Activated CD8-positive, alpha-beta memory T cell treated with anti-CD3 and anti-CD28 coated beads, Interleukin-2, amount 10 ng/mL, durations not matched to agents 7 days and 5 days (primary cell): Measurements from ENCODE around the gene DSC1. TPM values are rescaled to one million over a fixed set of nuclear protein-coding genes. Genes with fewer than 3 reads are reported as not detected.

Experiments
- ATAC-seq: fragments of 150-1000 bp; cut with Tn5 transposase; one replicate; pipeline ENCODE4 v1.10.0; 2021; ENCODE audit warnings: moderate library complexity
- CTCF ChIA-PET: fragments of 350-600 bp; sonication (Branson Sonifier 250); formaldehyde crosslinking; loops from one replicate; lab custom pipeline; 2021; ENCODE audit warnings: antibody characterized with exemption; lab: Charles Lee
- DNase-seq: peaks from one replicate; pipeline ENCODE4 v3.0.0-alpha.2; 2020
- H3K27ac Mint-ChIP-seq: one replicate; pipeline ENCODE4 v1.8.0; 2021; ENCODE audit warnings: mild to moderate bottlenecking, mixed read lengths
- H3K27me3 Mint-ChIP-seq: one replicate; pipeline ENCODE4 v1.8.0; 2021; ENCODE audit warnings: mixed read lengths
- H3K36me3 Mint-ChIP-seq: one replicate; pipeline ENCODE4 v1.8.0; 2021; ENCODE audit warnings: mild to moderate bottlenecking, mixed read lengths
- H3K4me1 Mint-ChIP-seq: one replicate; pipeline ENCODE4 v1.8.0; 2021; ENCODE audit warnings: mixed read lengths
- H3K4me3 Mint-ChIP-seq: one replicate; pipeline ENCODE4 v1.8.0; 2021; ENCODE audit warnings: mild to moderate bottlenecking, moderate library complexity, mixed read lengths
- H3K9me3 Mint-ChIP-seq: one replicate; pipeline ENCODE4 v1.8.0; 2022; ENCODE audit warnings: low read depth, mixed read lengths
- total RNA-seq, 2 experiments: library from RNA; stranded (reverse); gene quantifications; one replicate each; pipeline ENCODE4 v1.2.3, GENCODE V29; 2021

Gene DSC1
- total RNA-seq: not detected

DNA sequence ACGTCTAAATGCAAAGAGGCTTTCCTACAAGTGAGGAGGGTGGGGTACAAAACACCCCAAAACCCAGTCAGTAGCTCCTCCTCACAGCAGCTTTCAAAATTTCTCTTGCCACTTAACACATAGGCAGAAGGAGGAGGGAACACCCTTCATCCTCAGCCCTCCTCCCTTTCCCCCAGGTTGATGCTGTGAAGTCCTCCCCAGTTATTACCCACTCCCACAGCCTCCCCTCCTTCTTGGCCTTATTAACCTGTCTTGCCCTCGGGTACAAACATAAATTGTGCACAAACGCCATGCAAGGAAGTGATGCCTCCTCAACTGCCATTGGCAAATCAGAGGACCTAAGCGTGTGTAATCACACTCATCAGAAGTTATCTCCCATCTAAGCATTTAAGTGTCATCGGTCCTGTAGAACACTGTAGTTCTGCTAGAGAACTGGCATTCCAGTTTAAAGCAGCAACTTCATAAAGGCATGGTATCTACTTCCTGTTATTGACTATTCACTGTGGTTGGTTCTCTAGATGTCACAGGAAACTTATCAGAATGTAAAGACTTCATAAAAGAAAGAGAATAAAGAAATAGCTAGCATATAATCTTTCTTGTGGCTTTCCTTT, at the start of gene DSC1:
Gene DSC1 (minus strand): TSS at position 32 of the 611 bp plus-strand sequence. CDS start 262 bp downstream, outside the sequence.
- CTCF ChIA-PET: no interaction called here
- DNase-seq: no peak
- no peak within 1 kb of the TSS for H3K27ac Mint-ChIP-seq

GRCh38 chr18:31211047-31211446, 48.4 kb upstream of the DSC1 start:
- H3K9me3 Mint-ChIP-seq: peaks cover 5% of the 10 kb centered on the region
- no peak overlapping the region for H3K27ac Mint-ChIP-seq
- CTCF ChIA-PET: no interaction called here
- H3K36me3 Mint-ChIP-seq: no peaks in the 10 kb centered on the region
- no peak for ATAC-seq
- no peak overlapping the region for H3K4me3 Mint-ChIP-seq
- no peak for DNase-seq
- no peaks in the 10 kb centered on the region for H3K4me1 Mint-ChIP-seq
- no peaks in the 10 kb centered on the region for H3K27me3 Mint-ChIP-seq

More for the DNA sequence above, at the start of gene DSC1:
- Mint-ChIP-seq H3K27me3 (no peaks in the 10 kb centered on the region), H3K36me3 (no peaks in the 10 kb centered on the region), H3K9me3 (no peaks in the 10 kb centered on the region), H3K4me3 (no peak within 1 kb of the TSS), H3K4me1 (no peaks in the 10 kb centered on the region)
- ATAC-seq: no peak

GRCh38 chr18:31209041-31209440, 46.4 kb upstream of the DSC1 start:
- H3K27me3 Mint-ChIP-seq: no peaks in the 10 kb centered on the region
- no peak overlapping the region for H3K27ac Mint-ChIP-seq
- CTCF ChIA-PET: no interaction called here
- no peak for ATAC-seq
- no peaks in the 10 kb centered on the region for H3K4me1 Mint-ChIP-seq
- no peaks in the 10 kb centered on the region for H3K9me3 Mint-ChIP-seq
- H3K36me3 Mint-ChIP-seq: no peaks in the 10 kb centered on the region
- H3K4me3 Mint-ChIP-seq: no peak overlapping the region
- DNase-seq: no peak

DNA sequence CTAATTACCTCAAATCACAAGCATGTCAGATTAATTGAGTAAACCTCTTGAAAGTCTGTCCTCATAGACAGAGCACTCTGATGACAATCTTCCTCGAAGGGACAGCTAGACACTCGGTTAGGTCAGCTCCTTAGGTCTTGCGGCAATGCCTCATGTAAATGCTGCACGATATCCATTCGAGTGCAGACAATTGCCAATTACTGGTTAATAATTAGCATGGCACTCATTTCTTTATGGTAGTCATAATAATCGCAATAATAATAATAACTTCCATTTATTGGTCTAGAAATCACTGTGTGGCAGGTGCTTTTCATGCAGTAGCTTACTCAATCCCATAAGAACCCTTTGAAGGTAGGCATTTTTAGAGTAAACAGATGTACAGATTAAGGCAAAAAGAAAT, 44.7 kb upstream of the DSC1 start:
- no peak for ATAC-seq
- DNase-seq: no peak
- Mint-ChIP-seq H3K27me3 (no peaks in the 10 kb centered on the region), H3K4me3 (no peak overlapping the region), H3K9me3 (no peaks in the 10 kb centered on the region), H3K4me1 (no peaks in the 10 kb centered on the region), H3K27ac (no peak overlapping the region), H3K36me3 (no peaks in the 10 kb centered on the region)
- CTCF ChIA-PET: no interaction called here

DNA sequence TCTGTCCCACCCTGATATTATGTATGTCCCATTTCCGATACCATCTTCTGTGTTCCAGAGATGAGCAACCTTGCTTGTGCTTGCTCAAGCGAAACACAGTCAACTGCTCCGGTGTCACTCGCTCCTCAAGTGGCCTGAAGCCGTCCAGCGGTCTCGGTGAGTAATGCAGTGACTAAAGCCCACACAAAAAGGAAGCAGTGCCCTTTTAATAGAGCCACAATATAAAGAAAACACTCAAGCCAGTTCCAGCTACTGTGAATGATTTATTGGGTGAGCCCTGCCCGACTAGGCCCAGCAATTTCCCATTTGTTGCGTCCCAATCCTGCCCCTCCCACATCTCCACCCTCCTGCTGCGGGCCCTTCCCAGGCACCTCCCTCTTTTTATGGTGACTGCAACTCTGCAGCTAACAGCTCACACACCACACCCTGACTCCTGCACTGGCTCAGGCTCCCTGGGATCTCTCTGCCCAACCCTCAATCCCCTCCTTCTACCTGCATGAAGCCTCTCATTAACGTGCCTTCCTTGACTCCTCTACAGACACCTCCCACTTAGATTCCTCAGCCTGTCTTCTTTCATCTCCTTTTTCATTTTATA, 44.2 kb upstream of the DSC1 start:
- DNase-seq (no peak), ATAC-seq (no peak)
- H3K36me3 Mint-ChIP-seq: no peaks in the 10 kb centered on the region
- no peaks in the 10 kb centered on the region for H3K9me3 Mint-ChIP-seq
- H3K27ac Mint-ChIP-seq: no peak overlapping the region
- no peaks in the 10 kb centered on the region for H3K4me1 Mint-ChIP-seq
- CTCF ChIA-PET: no interaction called here
- no peak overlapping the region for H3K4me3 Mint-ChIP-seq
- no peaks in the 10 kb centered on the region for H3K27me3 Mint-ChIP-seq

GRCh38 chr18:31206071-31206470, 43.4 kb upstream of the DSC1 start:
- H3K27me3 Mint-ChIP-seq: no peaks in the 10 kb centered on the region
- DNase-seq (no peak), ATAC-seq (no peak)
- no peaks in the 10 kb centered on the region for H3K4me1 Mint-ChIP-seq
- H3K9me3 Mint-ChIP-seq: no peaks in the 10 kb centered on the region
- CTCF ChIA-PET: no interaction called here
- no peak overlapping the region for H3K4me3 Mint-ChIP-seq
- H3K27ac Mint-ChIP-seq: no peak overlapping the region
- no peaks in the 10 kb centered on the region for H3K36me3 Mint-ChIP-seq

- Mint-ChIP-seq H3K4me1 (no peaks in the 10 kb centered on the region), H3K4me3 (no peak overlapping the region), H3K36me3 (no peaks in the 10 kb centered on the region), H3K27me3 (no peaks in the 10 kb centered on the region), H3K27ac (no peak overlapping the region), H3K9me3 (no peaks in the 10 kb centered on the region)
- ATAC-seq (no peak), DNase-seq (no peak)
- CTCF ChIA-PET: no interaction called here
Measured at GRCh38 chr18:31205273-31205672, 42.6 kb upstream of the DSC1 start.

GRCh38 chr18:31204833-31205232, 42.2 kb upstream of the DSC1 start:
- CTCF ChIA-PET: no interaction called here
- ATAC-seq: no peak

GRCh38 chr18:31204166-31204565, 41.5 kb upstream of the DSC1 start:
- CTCF ChIA-PET: no interaction called here
- H3K4me3 Mint-ChIP-seq: no peak overlapping the region
- H3K27ac Mint-ChIP-seq: no peak overlapping the region
- H3K27me3 Mint-ChIP-seq: no peaks in the 10 kb centered on the region
- no peak for ATAC-seq
- no peaks in the 10 kb centered on the region for H3K36me3 Mint-ChIP-seq
- no peaks in the 10 kb centered on the region for H3K4me1 Mint-ChIP-seq
- no peaks in the 10 kb centered on the region for H3K9me3 Mint-ChIP-seq
- DNase-seq: no peak

More at GRCh38 chr18:31204833-31205232, 42.2 kb upstream of the DSC1 start:
- H3K27ac Mint-ChIP-seq: no peak overlapping the region
- DNase-seq: no peak
- no peak overlapping the region for H3K4me3 Mint-ChIP-seq
- H3K4me1 Mint-ChIP-seq: no peaks in the 10 kb centered on the region
- H3K9me3 Mint-ChIP-seq: no peaks in the 10 kb centered on the region
- no peaks in the 10 kb centered on the region for H3K36me3 Mint-ChIP-seq
- H3K27me3 Mint-ChIP-seq: no peaks in the 10 kb centered on the region

DNA sequence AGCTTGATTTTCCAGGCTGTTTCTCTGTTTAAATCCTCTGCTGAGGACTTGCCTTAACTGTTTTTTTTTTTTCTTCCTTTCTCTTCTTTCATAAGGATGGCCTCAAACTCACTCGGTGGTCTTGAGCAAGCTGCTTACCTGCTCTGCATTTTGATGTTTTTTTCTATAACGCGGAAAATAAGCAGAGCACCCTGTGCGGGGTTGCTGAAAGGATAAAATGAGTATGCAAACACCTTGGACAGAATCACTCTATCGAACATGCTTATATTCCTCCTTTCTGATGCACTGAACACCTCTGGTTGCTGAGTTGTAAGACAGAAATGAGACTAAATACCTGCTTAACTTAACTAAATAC, 41.1 kb upstream of the DSC1 start:
- ATAC-seq (no peak), DNase-seq (no peak)
- Mint-ChIP-seq H3K36me3 (no peaks in the 10 kb centered on the region), H3K27me3 (no peaks in the 10 kb centered on the region), H3K4me3 (no peak overlapping the region), H3K4me1 (no peaks in the 10 kb centered on the region), H3K27ac (no peak overlapping the region), H3K9me3 (peaks cover 3% of the 10 kb centered on the region)
- CTCF ChIA-PET: no interaction called here

GRCh38 chr18:31203096-31203793, 40.6 kb upstream of the DSC1 start:
- DNase-seq (no peak), ATAC-seq (no peak)
- Mint-ChIP-seq H3K4me1 (no peaks in the 10 kb centered on the region), H3K36me3 (no peaks in the 10 kb centered on the region), H3K27me3 (no peaks in the 10 kb centered on the region), H3K9me3 (peaks cover 5% of the 10 kb centered on the region), H3K4me3 (no peak overlapping the region), H3K27ac (no peak overlapping the region)
- CTCF ChIA-PET: no interaction called here

GRCh38 chr18:31199190-31199769, 36.6 kb upstream of the DSC1 start:
- no peak overlapping the region for H3K27ac Mint-ChIP-seq
- H3K4me1 Mint-ChIP-seq: no peaks in the 10 kb centered on the region
- no peaks in the 10 kb centered on the region for H3K36me3 Mint-ChIP-seq
- H3K4me3 Mint-ChIP-seq: no peak overlapping the region
- DNase-seq (no peak), ATAC-seq (no peak)
- CTCF ChIA-PET: no interaction called here
- peaks cover 5% of the 10 kb centered on the region for H3K9me3 Mint-ChIP-seq
- H3K27me3 Mint-ChIP-seq: no peaks in the 10 kb centered on the region

DNA sequence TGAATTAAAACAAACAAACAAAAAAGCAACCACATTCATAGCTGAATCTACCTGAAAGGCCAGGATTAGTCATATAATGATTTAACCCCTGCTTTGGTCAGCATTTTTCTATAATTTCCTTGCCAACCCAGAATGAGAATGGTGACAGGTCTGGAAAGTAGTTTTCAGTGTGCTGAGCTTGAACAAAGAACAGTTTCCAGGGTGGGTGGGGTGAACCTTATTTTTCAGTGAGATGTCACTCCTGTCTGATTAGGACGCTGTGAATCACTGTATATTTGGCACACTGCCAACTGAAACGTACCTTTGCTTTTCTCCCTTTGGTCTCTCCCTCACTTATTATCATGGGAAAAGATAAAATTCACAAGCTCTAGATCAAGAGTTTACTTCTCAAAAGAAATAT, 35.0 kb upstream of the DSC1 start:
- H3K36me3 Mint-ChIP-seq: no peaks in the 10 kb centered on the region
- H3K27me3 Mint-ChIP-seq: no peaks in the 10 kb centered on the region

GRCh38 chr18:31195063-31195462, 32.4 kb upstream of the DSC1 start:
- H3K27me3 Mint-ChIP-seq: no peaks in the 10 kb centered on the region
- CTCF ChIA-PET: no interaction called here
- H3K27ac Mint-ChIP-seq: no peak overlapping the region
- H3K36me3 Mint-ChIP-seq: no peaks in the 10 kb centered on the region
- DNase-seq (no peak), ATAC-seq (no peak)
- H3K4me3 Mint-ChIP-seq: no peak overlapping the region
- peaks cover 5% of the 10 kb centered on the region for H3K9me3 Mint-ChIP-seq
- no peaks in the 10 kb centered on the region for H3K4me1 Mint-ChIP-seq

More for the DNA sequence above, 35.0 kb upstream of the DSC1 start:
- CTCF ChIA-PET: interaction anchor here (1.0 kb wide), 1 partner anchor 339 kb away, joined by 3 read pairs; no protein-coding TSS in a partner anchor
- H3K27ac Mint-ChIP-seq: no peak overlapping the region
- no peak overlapping the region for H3K4me3 Mint-ChIP-seq
- DNase-seq (no peak), ATAC-seq (no peak)
- H3K9me3 Mint-ChIP-seq: peaks cover 5% of the 10 kb centered on the region
- H3K4me1 Mint-ChIP-seq: no peaks in the 10 kb centered on the region
